Measurements from ENCODE around the gene KLHL11.

Gene KLHL11

GRCh38 chr17:41901646-41902045 is 36.4 kb upstream of the KLHL11 start:
- Histone ChIP-seq H3F3A (ENCODE audit: control insufficient read depth, insufficient read depth) (no peaks in the 10 kb centered on the region), H3K36me3 (ENCODE audit: control insufficient read depth, low read length) (peaks cover 90% of the 10 kb centered on the region), H3K27me3 (ENCODE audit: control insufficient read depth, low read length) (no peaks in the 10 kb centered on the region), H3K4me1 (ENCODE audit: control insufficient read depth, low read length) (no peaks in the 10 kb centered on the region), H3K4me2 (ENCODE audit: low read length) (no peak overlapping the region), H4K20me1 (ENCODE audit: control insufficient read depth, insufficient read depth, low read depth, low read length) (no peaks in the 10 kb centered on the region), H3K9me2 (replicated peaks; ENCODE audit: control insufficient read depth, low read length) (no peaks in the 10 kb centered on the region), H3K4me3 (ENCODE audit: low read length) (no peak overlapping the region), H3K79me2 (ENCODE audit: control insufficient read depth, low read length) (no peaks in the 10 kb centered on the region), H3K9me3 (ENCODE audit: control insufficient read depth, insufficient read depth, low read length) (no peaks in the 10 kb centered on the region), H3K27ac (ENCODE audit: low read depth, low read length) (no peak overlapping the region)
- TF ChIP-seq CTCF (IDR thresholded peaks at IDR 0.05; ENCODE audit: low read depth, low read length, poor library complexity, severe bottlenecking) (no peak), EZH2phosphoT487 (IDR thresholded peaks at IDR 0.05; ENCODE audit: borderline replicate concordance, low read length) (no peak)

DNA sequence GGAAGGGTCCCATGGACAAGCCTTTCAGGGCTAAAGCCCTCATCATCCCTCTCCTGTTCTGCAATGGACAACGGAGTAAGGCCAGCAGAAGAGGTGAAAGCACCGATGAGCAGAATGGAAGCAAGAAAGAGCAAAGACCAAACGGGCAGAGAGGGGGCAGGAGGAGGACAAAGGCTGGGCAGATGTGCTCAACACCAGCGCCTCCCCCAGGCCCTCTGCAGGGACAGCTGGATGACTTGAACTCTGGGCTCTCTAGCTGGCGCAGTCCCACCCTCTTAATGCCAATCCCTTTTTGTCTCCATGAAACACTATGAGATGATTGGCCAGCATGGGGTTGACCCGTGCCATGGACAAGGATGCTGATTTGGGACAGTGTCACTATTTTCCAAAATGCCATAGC is 31.5 kb upstream of the KLHL11 start:
- Histone ChIP-seq H3F3A (ENCODE audit: control insufficient read depth, insufficient read depth) (no peaks in the 10 kb centered on the region), H4K20me1 (ENCODE audit: control insufficient read depth, insufficient read depth, low read depth, low read length) (no peaks in the 10 kb centered on the region), H3K36me3 (ENCODE audit: control insufficient read depth, low read length) (peaks cover 95% of the 10 kb centered on the region), H3K79me2 (ENCODE audit: control insufficient read depth, low read length) (no peaks in the 10 kb centered on the region), H3K4me2 (ENCODE audit: low read length) (no peak overlapping the region), H3K9me3 (ENCODE audit: control insufficient read depth, insufficient read depth, low read length) (no peaks in the 10 kb centered on the region), H3K4me1 (ENCODE audit: control insufficient read depth, low read length) (no peaks in the 10 kb centered on the region), H3K27ac (ENCODE audit: low read depth, low read length) (no peak overlapping the region), H3K4me3 (ENCODE audit: low read length) (no peak overlapping the region), H3K27me3 (ENCODE audit: control insufficient read depth, low read length) (no peaks in the 10 kb centered on the region), H3K9me2 (replicated peaks; ENCODE audit: control insufficient read depth, low read length) (no peaks in the 10 kb centered on the region)
- TF ChIP-seq CTCF (IDR thresholded peaks at IDR 0.05; ENCODE audit: low read depth, low read length, poor library complexity, severe bottlenecking) (no peak), EZH2phosphoT487 (IDR thresholded peaks at IDR 0.05; ENCODE audit: borderline replicate concordance, low read length) (no peak)

DNA sequence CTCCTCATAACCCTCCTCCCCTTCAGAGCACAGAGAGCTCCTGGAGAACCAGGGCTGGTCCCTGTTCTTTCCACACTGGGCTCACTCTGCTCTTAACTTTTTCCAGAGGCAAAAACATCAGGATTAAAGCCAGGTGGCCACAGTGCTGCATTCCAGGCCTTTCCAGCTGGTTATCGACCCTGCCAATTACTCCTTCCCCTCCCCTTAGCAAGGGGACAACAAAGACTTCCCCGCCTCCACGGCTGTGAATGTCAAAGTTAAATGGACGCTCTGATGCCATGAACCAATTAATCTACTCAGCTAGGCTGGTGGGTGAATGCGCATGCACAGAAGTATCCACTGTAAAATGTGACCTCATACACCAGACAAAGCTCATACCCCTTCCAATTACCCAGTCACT is 30.4 kb upstream of the KLHL11 start:
- TF ChIP-seq EZH2phosphoT487 (IDR thresholded peaks at IDR 0.05; ENCODE audit: borderline replicate concordance, low read length) (no peak), CTCF (IDR thresholded peaks at IDR 0.05; ENCODE audit: low read depth, low read length, poor library complexity, severe bottlenecking) (no peak)
- no peaks in the 10 kb centered on the region for H3F3A ChIP-seq (ENCODE audit: control insufficient read depth, insufficient read depth)
- no peaks in the 10 kb centered on the region for H3K9me3 ChIP-seq (ENCODE audit: control insufficient read depth, insufficient read depth, low read length)
- no peaks in the 10 kb centered on the region for H3K27me3 ChIP-seq (ENCODE audit: control insufficient read depth, low read length)
- H3K36me3 ChIP-seq (ENCODE audit: control insufficient read depth, low read length) = peaks cover 89% of the 10 kb centered on the region
- no peaks in the 10 kb centered on the region for H3K79me2 ChIP-seq (ENCODE audit: control insufficient read depth, low read length)
- H3K4me3 ChIP-seq (ENCODE audit: low read length) = no peak overlapping the region
- no peak overlapping the region for H3K4me2 ChIP-seq (ENCODE audit: low read length)
- H3K9me2 ChIP-seq (replicated peaks; ENCODE audit: control insufficient read depth, low read length) = no peaks in the 10 kb centered on the region
- no peaks in the 10 kb centered on the region for H4K20me1 ChIP-seq (ENCODE audit: control insufficient read depth, insufficient read depth, low read depth, low read length)
- H3K4me1 ChIP-seq (ENCODE audit: control insufficient read depth, low read length) = no peaks in the 10 kb centered on the region
- no peak overlapping the region for H3K27ac ChIP-seq (ENCODE audit: low read depth, low read length)
